ENCODE measurements around the gene PLEKHG4.
A peak's percentile ranks its signal among the peaks of the same experiment; 100 is the strongest.

The PLEKHG4 gene

GRCh38 chr16:67244387-67245185 is 34.7 kb upstream of the PLEKHG4 start:
- DNase-seq = peak; percentile 81 to 86
- H3K4me3 ChIP-seq = no peak overlapping the region
- H3K27me3 ChIP-seq = peaks cover 0 to 15% of the 10 kb centered on the region in 2 donors
- peaks cover 0 to 82% (median 68%) of the 10 kb centered on the region in 4 donors for H3K4me1 ChIP-seq
- H3K36me3 ChIP-seq = peaks cover 0 to under 1% (median 0%) of the 10 kb centered on the region in 3 donors
- TF ChIP-seq, protein P1, sequence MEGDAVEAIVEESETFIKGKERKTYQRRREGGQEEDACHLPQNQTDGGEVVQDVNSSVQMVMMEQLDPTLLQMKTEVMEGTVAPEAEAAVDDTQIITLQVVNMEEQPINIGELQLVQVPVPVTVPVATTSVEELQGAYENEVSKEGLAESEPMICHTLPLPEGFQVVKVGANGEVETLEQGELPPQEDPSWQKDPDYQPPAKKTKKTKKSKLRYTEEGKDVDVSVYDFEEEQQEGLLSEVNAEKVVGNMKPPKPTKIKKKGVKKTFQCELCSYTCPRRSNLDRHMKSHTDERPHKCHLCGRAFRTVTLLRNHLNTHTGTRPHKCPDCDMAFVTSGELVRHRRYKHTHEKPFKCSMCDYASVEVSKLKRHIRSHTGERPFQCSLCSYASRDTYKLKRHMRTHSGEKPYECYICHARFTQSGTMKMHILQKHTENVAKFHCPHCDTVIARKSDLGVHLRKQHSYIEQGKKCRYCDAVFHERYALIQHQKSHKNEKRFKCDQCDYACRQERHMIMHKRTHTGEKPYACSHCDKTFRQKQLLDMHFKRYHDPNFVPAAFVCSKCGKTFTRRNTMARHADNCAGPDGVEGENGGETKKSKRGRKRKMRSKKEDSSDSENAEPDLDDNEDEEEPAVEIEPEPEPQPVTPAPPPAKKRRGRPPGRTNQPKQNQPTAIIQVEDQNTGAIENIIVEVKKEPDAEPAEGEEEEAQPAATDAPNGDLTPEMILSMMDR (IDR thresholded peaks at IDR 0.05) = no peak
- H3K9me3 ChIP-seq = no peaks in the 10 kb centered on the region
- H3K27ac ChIP-seq = peak overlapping the region; percentile 75 to 83
- intact Hi-C loops (cut with DNase I; ENCODE audit: low total_unique reads) = loop anchor here (2.0 kb wide), 1 partner anchor 16 kb away; no protein-coding TSS in a partner anchor

GRCh38 chr16:67245186-67245585 is 34.1 kb upstream of the PLEKHG4 start:
- DNase-seq = no peak
- H3K9me3 ChIP-seq = no peaks in the 10 kb centered on the region
- H3K36me3 ChIP-seq = no peaks in the 10 kb centered on the region
- intact Hi-C loops (cut with DNase I; ENCODE audit: low total_unique reads) = loop anchor here (2.0 kb wide), 1 partner anchor 16 kb away; no protein-coding TSS in a partner anchor
- H3K4me1 ChIP-seq = peaks cover 0 to 82% (median 67%) of the 10 kb centered on the region in 4 donors
- H3K27me3 ChIP-seq = peaks cover 0 to 21% of the 10 kb centered on the region in 2 donors
- peak overlapping the region; percentile 75 to 83 for H3K27ac ChIP-seq
- TF ChIP-seq, protein P1 (IDR thresholded peaks at IDR 0.05) = no peak
- H3K4me3 ChIP-seq = peak overlapping the region in 1 of 2 donors; percentile 74

DNA sequence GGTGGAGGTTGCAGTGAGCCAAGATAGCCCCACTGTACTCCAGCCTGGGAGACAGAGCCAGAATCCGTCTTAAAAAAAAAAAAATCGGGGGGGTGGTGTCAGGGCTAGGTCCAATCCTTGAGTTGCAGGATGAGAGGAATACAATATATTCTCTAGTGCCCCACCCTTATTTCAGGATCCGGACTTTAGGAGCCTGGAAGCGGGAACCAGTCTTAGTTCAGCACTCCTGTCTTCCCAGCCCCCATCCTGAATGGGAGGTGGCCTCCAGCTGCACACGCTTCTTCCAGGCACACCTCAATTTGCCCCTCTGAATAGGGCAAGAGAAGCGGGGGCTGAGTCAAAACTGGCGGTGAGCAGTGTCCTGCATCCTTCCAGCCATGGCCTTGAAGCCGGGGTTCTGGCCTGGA is 33.7 kb upstream of the PLEKHG4 start:
- Histone ChIP-seq H3K36me3 (no peaks in the 10 kb centered on the region), H3K4me3 (peak overlapping the region; percentile 70 to 74), H3K27ac (peak overlapping the region; percentile 75 to 83), H3K4me1 (peaks cover 0 to 77% (median 62%) of the 10 kb centered on the region in 4 donors), H3K9me3 (no peaks in the 10 kb centered on the region), H3K27me3 (peaks cover 0 to 25% of the 10 kb centered on the region in 2 donors)
- TF ChIP-seq, protein P1 (IDR thresholded peaks at IDR 0.05) = no peak
- intact Hi-C loops (cut with DNase I; ENCODE audit: low total_unique reads) = loop anchor here (2.0 kb wide), 1 partner anchor 17 kb away; no protein-coding TSS in a partner anchor
- DNase-seq = no peak

- no peaks in the 10 kb centered on the region for H3K9me3 ChIP-seq
- peaks cover 0 to 27% of the 10 kb centered on the region in 2 donors for H3K27me3 ChIP-seq
- DNase-seq = peak; percentile 72 to 88
- peak overlapping the region; percentile 70 to 74 for H3K4me3 ChIP-seq
- peaks cover 0 to 72% (median 57%) of the 10 kb centered on the region in 4 donors for H3K4me1 ChIP-seq
- intact Hi-C loops (cut with DNase I; ENCODE audit: low total_unique reads) = no loop called here
- no peaks in the 10 kb centered on the region for H3K36me3 ChIP-seq
- TF ChIP-seq, protein P1 (IDR thresholded peaks at IDR 0.05) = peak; percentile 12 to 19
- H3K27ac ChIP-seq = peak overlapping the region; percentile 75 to 83
Observed at GRCh38 chr16:67246081-67246755, 33.1 kb upstream of the PLEKHG4 start.

DNA sequence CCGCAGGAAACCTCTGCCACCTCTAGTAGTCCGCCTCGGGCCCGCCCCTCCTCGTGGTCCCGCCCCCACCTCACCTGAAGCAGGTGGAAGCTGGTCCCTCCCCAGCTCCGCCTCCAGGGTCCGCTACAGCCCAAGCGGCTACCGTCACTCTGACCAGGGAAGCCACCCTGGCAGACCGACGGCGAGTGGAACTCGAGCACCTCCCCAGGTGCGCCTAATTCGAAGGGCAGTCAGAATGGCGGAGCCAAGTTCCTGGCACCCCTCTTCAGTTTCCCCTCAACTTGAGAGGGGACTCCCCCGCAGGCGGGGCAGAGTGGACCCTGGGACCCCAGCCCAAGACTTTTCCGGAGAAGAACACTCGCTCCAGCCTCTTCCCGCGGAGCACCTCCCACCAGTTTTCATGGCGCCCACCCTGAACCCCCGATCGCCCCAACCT is 32.6 kb upstream of the PLEKHG4 start:
- TF ChIP-seq, protein P1 (IDR thresholded peaks at IDR 0.05) = no peak
- peak; percentile 50 to 80 for DNase-seq

More for the DNA sequence above, 32.6 kb upstream of the PLEKHG4 start:
- peaks cover 0 to 31% of the 10 kb centered on the region in 2 donors for H3K27me3 ChIP-seq
- intact Hi-C loops (cut with DNase I; ENCODE audit: low total_unique reads) = no loop called here
- H3K27ac ChIP-seq = peak overlapping the region; percentile 75 to 83
- H3K4me3 ChIP-seq = peak overlapping the region; percentile 70 to 74
- H3K36me3 ChIP-seq = no peaks in the 10 kb centered on the region
- peaks cover 0 to 66% (median 52%) of the 10 kb centered on the region in 4 donors for H3K4me1 ChIP-seq
- H3K9me3 ChIP-seq = no peaks in the 10 kb centered on the region
